GM15510 (cell line): ENCODE results near the gene DNTTIP2.

Experiments used
- POLR2A ChIP-seq: IDR thresholded peaks from 3 replicates; pipeline ENCODE4 v1.6.1; 2011; ENCODE audit warnings: borderline replicate concordance; ENCODE audit not compliant: insufficient read length; ENCODE audit errors: extremely low read depth

DNTTIP2 gene

GRCh38 chr1:93846206-93846991 lies 32.6 kb downstream of the DNTTIP2 start:
- TF ChIP-seq POLR2A: peak; percentile 55

DNA sequence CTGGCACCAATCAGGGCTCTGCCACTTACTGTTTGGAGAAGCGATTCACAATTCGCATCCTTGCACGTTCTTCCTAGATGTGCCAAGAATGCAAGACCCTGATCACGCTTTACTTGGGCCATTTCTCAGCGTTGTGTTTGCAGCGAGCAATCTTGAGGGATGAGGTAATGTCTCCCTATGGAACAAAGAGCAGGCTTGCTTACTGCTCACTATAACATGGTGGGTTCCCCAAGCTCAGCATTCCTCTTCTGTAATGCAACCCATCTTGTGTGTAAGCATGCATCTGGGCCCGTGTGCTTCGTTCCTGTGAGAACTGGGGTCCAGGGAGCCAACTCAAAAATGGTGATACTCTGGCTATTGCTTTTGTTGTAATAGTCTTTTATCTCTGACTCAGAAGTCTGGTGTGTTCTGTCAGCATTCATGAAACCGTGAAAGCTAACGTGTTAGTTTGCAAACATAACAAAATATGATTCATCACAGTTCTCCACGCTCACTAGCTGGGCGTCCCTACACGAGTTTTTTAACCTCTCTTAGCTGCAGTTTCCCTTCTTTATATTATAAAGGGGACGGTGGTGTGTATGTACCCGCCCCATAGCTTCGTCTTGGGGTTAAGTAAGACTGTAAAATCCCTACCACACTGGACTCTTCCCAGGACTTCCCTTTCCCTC lies 33.3 kb downstream of the DNTTIP2 start:
- no peak for TF ChIP-seq POLR2A

DNA sequence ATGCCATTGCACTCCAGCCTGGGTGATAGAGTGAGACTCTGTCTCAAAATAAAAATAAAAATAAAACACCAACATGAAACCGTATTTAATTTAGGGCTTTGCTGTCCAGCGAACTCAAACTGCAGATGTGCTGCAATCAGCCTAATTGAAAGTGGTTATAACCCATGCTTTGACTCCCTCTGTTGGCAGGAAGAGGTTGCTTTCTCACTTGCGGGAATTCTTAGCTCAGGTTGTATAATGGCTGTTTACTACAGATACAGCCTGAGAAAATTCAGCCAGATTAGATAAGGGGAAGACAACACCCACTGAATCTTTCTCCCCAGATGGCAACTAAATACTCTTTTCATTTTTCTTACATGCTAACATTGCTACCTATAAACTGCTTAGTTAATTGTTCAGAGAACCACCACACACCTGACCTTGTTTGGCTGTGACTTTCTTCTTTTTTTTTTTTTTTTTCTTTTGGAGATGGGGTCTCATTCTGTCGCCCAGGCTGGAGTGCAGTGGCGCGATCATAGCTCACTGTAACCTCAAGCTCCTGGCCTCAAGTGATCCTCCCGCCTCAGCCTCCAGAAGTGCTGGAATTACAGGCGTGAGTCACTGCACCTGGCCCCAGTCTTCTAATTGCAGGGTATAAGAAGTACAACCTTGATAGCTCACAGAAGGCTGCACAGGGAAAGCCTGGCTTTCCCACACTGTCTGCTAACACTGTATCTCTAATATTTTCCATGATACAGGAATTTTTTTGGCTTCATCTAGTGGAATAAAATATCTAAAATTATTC lies 34.6 kb downstream of the DNTTIP2 start:
- no peak for TF ChIP-seq POLR2A

DNA sequence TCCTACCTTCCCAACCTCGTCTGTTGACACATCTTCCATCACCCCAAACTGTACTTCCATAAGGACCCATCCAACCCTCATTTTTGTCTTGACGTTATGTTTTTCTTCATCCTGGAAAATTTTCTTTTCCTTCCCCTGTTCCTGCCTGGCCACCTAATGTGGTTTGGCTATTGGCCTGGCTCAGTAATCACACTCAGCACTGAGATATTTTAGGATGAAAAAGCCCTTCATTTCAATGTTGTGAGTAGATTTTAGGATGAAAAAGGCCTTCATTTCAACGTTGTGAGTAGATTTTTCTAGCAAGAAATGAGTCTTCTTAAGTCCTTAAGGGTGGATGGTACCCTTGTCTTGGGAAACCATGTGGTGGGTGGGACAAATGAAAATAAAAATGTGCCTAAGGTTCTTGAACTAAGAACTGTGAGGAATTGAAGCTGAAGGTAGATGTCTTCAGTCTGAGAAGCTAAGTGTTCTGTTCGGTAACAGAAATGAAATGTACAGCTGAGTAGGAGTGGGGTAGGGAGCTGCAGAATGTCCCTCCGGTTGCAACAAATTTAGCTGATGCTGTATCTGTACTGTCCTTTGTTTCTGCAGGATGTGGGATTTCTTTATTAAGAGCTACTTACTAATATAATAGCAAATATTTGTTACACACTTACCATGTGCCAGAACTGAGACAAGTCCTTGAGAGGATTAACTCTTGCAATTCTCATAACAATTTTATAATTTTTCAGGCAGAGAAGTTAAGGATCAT lies 36.1 kb downstream of the DNTTIP2 start:
- TF ChIP-seq POLR2A: no peak

- TF ChIP-seq POLR2A: no peak
These were observed 37.2 kb downstream of the DNTTIP2 start for GRCh38 chr1:93841771-93842170.

GRCh38 chr1:93840956-93841482 lies 38.0 kb downstream of the DNTTIP2 start:
- no peak for TF ChIP-seq POLR2A

GRCh38 chr1:93839753-93840152 lies 39.3 kb downstream of the DNTTIP2 start:
- TF ChIP-seq POLR2A: no peak

GRCh38 chr1:93839307-93839706 lies 39.7 kb downstream of the DNTTIP2 start:
- no peak for TF ChIP-seq POLR2A

GRCh38 chr1:93837961-93838360 lies 41.0 kb downstream of the DNTTIP2 start:
- TF ChIP-seq POLR2A: no peak

GRCh38 chr1:93829061-93829460 lies 49.9 kb downstream of the DNTTIP2 start:
- no peak for TF ChIP-seq POLR2A

- TF ChIP-seq POLR2A: no peak
These were observed 50.6 kb downstream of the DNTTIP2 start for GRCh38 chr1:93828367-93828755.

DNA sequence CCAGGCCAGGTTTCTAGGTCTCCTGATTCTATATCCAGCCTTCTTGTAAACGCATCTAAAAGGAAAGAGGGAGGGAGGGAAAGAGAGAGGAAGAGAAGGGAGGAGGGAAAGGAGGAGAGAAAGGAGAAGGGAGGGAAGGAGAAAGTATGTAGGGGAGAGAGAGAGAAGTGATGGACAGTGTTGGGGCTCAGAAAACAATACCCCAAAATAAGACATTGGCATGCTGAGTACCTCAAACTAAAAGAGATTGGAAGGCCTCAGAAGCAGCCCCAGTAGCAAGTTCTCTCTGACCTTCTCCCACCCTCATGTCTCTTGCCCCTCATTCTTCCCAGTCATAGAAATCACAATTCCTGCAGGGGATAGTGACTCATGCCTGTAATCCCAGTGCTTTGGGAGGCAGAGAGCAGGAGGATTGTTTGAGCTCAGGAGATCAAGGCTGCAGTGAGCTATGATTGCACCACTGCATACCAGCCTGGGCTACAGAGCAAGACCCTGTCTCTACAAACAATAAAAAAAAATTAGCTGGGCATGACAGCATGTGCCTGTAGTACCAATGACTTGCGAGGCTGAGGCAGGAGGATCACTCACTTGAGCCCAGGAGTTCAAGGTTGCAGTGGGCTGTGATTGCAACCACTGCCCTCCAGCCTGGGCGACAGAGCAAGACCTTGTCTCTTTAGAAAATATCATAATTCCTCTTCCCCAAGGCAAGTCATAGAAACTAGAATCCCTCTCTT lies 51.2 kb downstream of the DNTTIP2 start:
- TF ChIP-seq POLR2A: no peak

- TF ChIP-seq POLR2A: no peak
These were observed 51.9 kb downstream of the DNTTIP2 start for GRCh38 chr1:93827128-93827527.

- TF ChIP-seq POLR2A: no peak
These were observed 54.2 kb downstream of the DNTTIP2 start for GRCh38 chr1:93824834-93825233.
